ENCODE measurements around the gene ATF6.

Gene ATF6

GRCh38 chr1:161978011-161978790, 212.1 kb downstream of the ATF6 start:
- Histone ChIP-seq H2AFZ (ENCODE audit: low read length) (no peak overlapping the region), H4K20me1 (ENCODE audit: insufficient read depth, low read length) (no peaks in the 10 kb centered on the region), H3K9me2 (replicated peaks; ENCODE audit: insufficient read depth, low read length) (no peaks in the 10 kb centered on the region), H3K4me1 (ENCODE audit: low read length) (no peaks in the 10 kb centered on the region), H3K4me3 (ENCODE audit: low read length) (no peak overlapping the region), H3K4me2 (ENCODE audit: low read depth, low read length) (no peak overlapping the region), H3K36me3 (replicated peaks; ENCODE audit: insufficient read depth, low read length) (no peaks in the 10 kb centered on the region), H3K79me2 (ENCODE audit: low read length) (no peaks in the 10 kb centered on the region), H3K27ac (ENCODE audit: low read length) (no peak overlapping the region), H3K9ac (ENCODE audit: low read length) (no peak overlapping the region), H3K27me3 (replicated peaks; ENCODE audit: insufficient read depth, low read length) (no peaks in the 10 kb centered on the region), H3K9me3 (replicated peaks; ENCODE audit: insufficient read depth, low read length) (no peaks in the 10 kb centered on the region), H3F3A (ENCODE audit: insufficient read depth, low read length) (no peaks in the 10 kb centered on the region)
- DNase-seq: no peak
- no peak for TF ChIP-seq EZH2phosphoT487 (IDR thresholded peaks at IDR 0.05; ENCODE audit: low read length)
- TF ChIP-seq EZH2 (optimal IDR thresholded peaks at IDR 0.05; ENCODE audit: low read depth, low read length): no peak
- no peak for TF ChIP-seq CTCF (IDR thresholded peaks at IDR 0.05; ENCODE audit: low read length)

GRCh38 chr1:161981126-161981525, 215.0 kb downstream of the ATF6 start:
- H3K27ac ChIP-seq (ENCODE audit: low read length): no peak overlapping the region
- no peaks in the 10 kb centered on the region for H3K9me2 ChIP-seq (replicated peaks; ENCODE audit: insufficient read depth, low read length)
- H3K79me2 ChIP-seq (ENCODE audit: low read length): no peaks in the 10 kb centered on the region
- H4K20me1 ChIP-seq (ENCODE audit: insufficient read depth, low read length): no peaks in the 10 kb centered on the region
- H3K4me3 ChIP-seq (ENCODE audit: low read length): no peak overlapping the region
- no peaks in the 10 kb centered on the region for H3K9me3 ChIP-seq (replicated peaks; ENCODE audit: insufficient read depth, low read length)
- H3K36me3 ChIP-seq (replicated peaks; ENCODE audit: insufficient read depth, low read length): no peaks in the 10 kb centered on the region
- no peak overlapping the region for H3K9ac ChIP-seq (ENCODE audit: low read length)
- no peak for TF ChIP-seq EZH2phosphoT487 (IDR thresholded peaks at IDR 0.05; ENCODE audit: low read length)
- TF ChIP-seq CTCF (IDR thresholded peaks at IDR 0.05; ENCODE audit: low read length): no peak
- no peak for DNase-seq
- no peaks in the 10 kb centered on the region for H3K27me3 ChIP-seq (replicated peaks; ENCODE audit: insufficient read depth, low read length)
- H3K4me2 ChIP-seq (ENCODE audit: low read depth, low read length): no peak overlapping the region
- H3F3A ChIP-seq (ENCODE audit: insufficient read depth, low read length): no peaks in the 10 kb centered on the region
- H3K4me1 ChIP-seq (ENCODE audit: low read length): no peaks in the 10 kb centered on the region
- no peak overlapping the region for H2AFZ ChIP-seq (ENCODE audit: low read length)

- H3K4me3 ChIP-seq (ENCODE audit: low read length): no peak overlapping the region
- H3F3A ChIP-seq (ENCODE audit: insufficient read depth, low read length): no peaks in the 10 kb centered on the region
- H3K27ac ChIP-seq (ENCODE audit: low read length): no peak overlapping the region
- no peaks in the 10 kb centered on the region for H3K27me3 ChIP-seq (replicated peaks; ENCODE audit: insufficient read depth, low read length)
- no peak for TF ChIP-seq EZH2 (optimal IDR thresholded peaks at IDR 0.05; ENCODE audit: low read depth, low read length)
- no peak for TF ChIP-seq EZH2phosphoT487 (IDR thresholded peaks at IDR 0.05; ENCODE audit: low read length)
- TF ChIP-seq CTCF (IDR thresholded peaks at IDR 0.05; ENCODE audit: low read length): no peak
- no peaks in the 10 kb centered on the region for H3K79me2 ChIP-seq (ENCODE audit: low read length)
- H3K9me3 ChIP-seq (replicated peaks; ENCODE audit: insufficient read depth, low read length): no peaks in the 10 kb centered on the region
- H3K9me2 ChIP-seq (replicated peaks; ENCODE audit: insufficient read depth, low read length): no peaks in the 10 kb centered on the region
- H2AFZ ChIP-seq (ENCODE audit: low read length): no peak overlapping the region
- DNase-seq: no peak
- no peaks in the 10 kb centered on the region for H3K4me1 ChIP-seq (ENCODE audit: low read length)
- no peak overlapping the region for H3K9ac ChIP-seq (ENCODE audit: low read length)
- no peaks in the 10 kb centered on the region for H4K20me1 ChIP-seq (ENCODE audit: insufficient read depth, low read length)
- H3K4me2 ChIP-seq (ENCODE audit: low read depth, low read length): no peak overlapping the region
- H3K36me3 ChIP-seq (replicated peaks; ENCODE audit: insufficient read depth, low read length): no peaks in the 10 kb centered on the region
Measured at GRCh38 chr1:161981735-161982506, 215.8 kb downstream of the ATF6 start.

Data from MM.1S (cell line).